ENCODE data around the gene SLC6A19. TPM values are rescaled to one million over a fixed set of nuclear protein-coding genes. Genes with fewer than 3 reads are reported as not detected.

SLC6A19 gene
- total and polyA plus RNA-seq, 2 of the 13 experiments (the other 11 are each of a cell fraction or from before 2014, with no cell fraction given) = 0.02 TPM; not detected in 1

DNA sequence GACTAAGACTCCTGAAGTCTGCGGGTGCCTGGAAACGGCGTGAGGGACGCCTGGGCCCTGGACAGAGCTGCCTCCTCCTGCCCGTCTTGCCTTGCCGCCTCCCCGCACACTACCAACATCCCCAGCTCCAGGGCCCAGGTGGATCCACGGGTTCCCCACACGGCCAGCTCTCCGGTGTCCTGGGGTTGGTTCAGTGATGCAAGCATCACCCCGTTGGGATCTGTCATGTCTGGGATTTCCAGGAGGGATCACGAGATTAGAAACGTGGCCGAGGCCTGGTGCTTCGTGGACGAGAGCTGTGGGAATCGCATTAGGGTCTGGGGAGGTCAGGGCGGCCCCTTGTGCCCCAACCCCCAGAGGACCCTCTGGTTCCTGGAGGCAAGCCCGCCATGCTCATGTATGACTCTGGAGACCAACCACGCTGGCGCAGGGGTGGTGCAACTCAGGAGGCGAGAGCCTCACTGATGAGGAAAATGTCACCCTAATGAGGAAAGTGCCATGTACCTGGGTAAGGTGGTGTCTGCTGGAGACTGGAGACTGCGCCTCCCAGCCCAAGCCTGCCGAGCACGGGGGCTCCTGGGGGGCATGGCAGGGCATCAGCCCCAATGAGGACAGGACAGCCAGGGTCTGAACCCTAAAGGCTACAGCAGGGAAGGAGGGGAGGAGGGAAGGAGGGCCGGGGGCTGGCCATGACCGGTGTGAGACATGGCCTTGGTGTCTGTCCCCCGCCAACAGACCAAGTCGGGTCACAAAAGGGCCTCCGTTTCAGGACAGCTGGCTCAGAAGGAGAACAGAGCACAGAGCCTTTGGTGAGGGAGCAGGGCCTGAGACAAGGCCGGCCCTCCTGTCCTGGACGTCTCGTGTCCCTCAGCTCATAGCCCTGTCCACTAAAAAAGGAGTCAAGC lies 31.9 kb upstream of the SLC6A19 start:
- DNase-seq (ENCODE audit: low spot score) (no peak), FAIRE-seq (no peak), ATAC-seq (no peak)
- in situ Hi-C loops (cut with HindIII; ENCODE audit: extremely low pct_ligation_motif_present, low pct_unique_long_range_greater_than_20kb) = loop anchor here (5.0 to 10.0 kb wide), 3 partner anchors 68 to 475 kb away; no protein-coding TSS in a partner anchor
- H3K27ac ChIP-seq (ENCODE audit: extremely low read length, insufficient read depth, low read length) = no peak overlapping the region
- H3K4me1 ChIP-seq (ENCODE audit: insufficient read depth, low read length) = peaks cover 43% of the 10 kb centered on the region
- H3K36me3 ChIP-seq (replicated peaks in 1 of 2; ENCODE audit: control insufficient read depth in 1 of 2, insufficient read depth in 2 of 2, low read length in 2 of 2) = no peaks in the 10 kb centered on the region
- POLR2A ChIA-PET = interaction anchor here (1.0 to 1.1 kb wide), 3 partner anchors 8 to 31 kb away, joined by 3 read pairs; no protein-coding TSS in a partner anchor
- no peak overlapping the region for H3K9ac ChIP-seq (ENCODE audit: insufficient read depth, low read depth, low read length)
- H3K27me3 ChIP-seq (ENCODE audit: control insufficient read depth in 1 of 2, insufficient read depth in 2 of 2, low read length in 2 of 2) = peaks cover 3 to 25% of the 10 kb centered on the region in 2 experiments; a peak in 4 of 5 replicates
- WGBS (ENCODE audit: low lambda C conversion rate) = 60% methylated on average over 13 of the region's 33 CpGs
- no peaks in the 10 kb centered on the region for H4K20me1 ChIP-seq (ENCODE audit: insufficient read depth, low read length)
- TF ChIP-seq ZFY (CRISPR knock-in tag; IDR thresholded peaks at IDR 0.05) = no peak
- TF ChIP-seq KDM3A (CRISPR knock-in tag; IDR thresholded peaks at IDR 0.05; ENCODE audit: low read depth) = no peak
- TF ChIP-seq SRSF1 (optimal IDR thresholded peaks at IDR 0.05; ENCODE audit: low read depth, low read length) = no peak
- TF ChIP-seq, protein P1, sequence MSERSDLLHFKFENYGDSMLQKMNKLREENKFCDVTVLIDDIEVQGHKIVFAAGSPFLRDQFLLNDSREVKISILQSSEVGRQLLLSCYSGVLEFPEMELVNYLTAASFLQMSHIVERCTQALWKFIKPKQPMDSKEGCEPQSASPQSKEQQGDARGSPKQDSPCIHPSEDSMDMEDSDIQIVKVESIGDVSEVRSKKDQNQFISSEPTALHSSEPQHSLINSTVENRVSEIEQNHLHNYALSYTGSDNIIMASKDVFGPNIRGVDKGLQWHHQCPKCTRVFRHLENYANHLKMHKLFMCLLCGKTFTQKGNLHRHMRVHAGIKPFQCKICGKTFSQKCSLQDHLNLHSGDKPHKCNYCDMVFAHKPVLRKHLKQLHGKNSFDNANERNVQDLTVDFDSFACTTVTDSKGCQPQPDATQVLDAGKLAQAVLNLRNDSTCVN (CRISPR knock-in tag; IDR thresholded peaks at IDR 0.05; ENCODE audit: borderline replicate concordance) = no peak
- no peak for TF ChIP-seq ZBTB7A (CRISPR knock-in tag; IDR thresholded peaks at IDR 0.05)
- no peak for TF ChIP-seq GTF2F1 (IDR thresholded peaks at IDR 0.05; ENCODE audit: low read length)
- no peak for TF ChIP-seq ATM (IDR thresholded peaks at IDR 0.05; ENCODE audit: borderline replicate concordance)
- no peak for TF ChIP-seq DNMT1 (CRISPR knock-in tag; IDR thresholded peaks at IDR 0.05)
- TF ChIP-seq ZNF441 (CRISPR knock-in tag; IDR thresholded peaks at IDR 0.05; ENCODE audit: borderline replicate concordance) = no peak
- no peak for TF ChIP-seq ZFX (CRISPR knock-in tag; IDR thresholded peaks at IDR 0.05; ENCODE audit: low read depth)
- no peak for TF ChIP-seq MXD3 (CRISPR knock-in tag; IDR thresholded peaks at IDR 0.05)
- no peak for TF ChIP-seq ERF (CRISPR knock-in tag; IDR thresholded peaks at IDR 0.05)
- intact Hi-C loops (cut with micrococcal nuclease; ENCODE audit: unreplicated experiment) = loop anchor here (5.0 kb wide), 2 partner anchors 167 to 247 kb away; no protein-coding TSS in a partner anchor
- CTCF ChIA-PET (ENCODE audit: low intra/inter-chr PET ratio, low total read pairs) = interaction anchor here (2.2 to 2.3 kb wide), 2 partner anchors 35 to 66 kb away, joined by 14 to 24 read pairs; no protein-coding TSS in a partner anchor
- no peaks in the 10 kb centered on the region for H3K9me3 ChIP-seq (ENCODE audit: low read length)
- H3K4me3 ChIP-seq (replicated peaks in 1 of 3; ENCODE audit: insufficient read depth in 1 of 3, low read depth in 2 of 3, low read length in 3 of 3) = no peak overlapping the region
- H3K79me2 ChIP-seq (ENCODE audit: insufficient read depth, low read length) = no peaks in the 10 kb centered on the region
- H3K4me2 ChIP-seq (ENCODE audit: low read depth, low read length) = no peak overlapping the region
- H2AFZ ChIP-seq (ENCODE audit: low read length) = no peak overlapping the region
- no TSS peak for BruUV-seq (replicated peaks)

Data from HepG2 (cell line).